ENCODE measurements around the gene METTL24. TPM values are rescaled to one million over a fixed set of nuclear protein-coding genes. Genes with fewer than 3 reads are reported as not detected.

Gene METTL24
- total and polyA plus RNA-seq, 2 of the 8 experiments (the other 6 are each of a cell fraction or from before 2014, with no cell fraction given): 0.30 to 0.39 TPM

DNA sequence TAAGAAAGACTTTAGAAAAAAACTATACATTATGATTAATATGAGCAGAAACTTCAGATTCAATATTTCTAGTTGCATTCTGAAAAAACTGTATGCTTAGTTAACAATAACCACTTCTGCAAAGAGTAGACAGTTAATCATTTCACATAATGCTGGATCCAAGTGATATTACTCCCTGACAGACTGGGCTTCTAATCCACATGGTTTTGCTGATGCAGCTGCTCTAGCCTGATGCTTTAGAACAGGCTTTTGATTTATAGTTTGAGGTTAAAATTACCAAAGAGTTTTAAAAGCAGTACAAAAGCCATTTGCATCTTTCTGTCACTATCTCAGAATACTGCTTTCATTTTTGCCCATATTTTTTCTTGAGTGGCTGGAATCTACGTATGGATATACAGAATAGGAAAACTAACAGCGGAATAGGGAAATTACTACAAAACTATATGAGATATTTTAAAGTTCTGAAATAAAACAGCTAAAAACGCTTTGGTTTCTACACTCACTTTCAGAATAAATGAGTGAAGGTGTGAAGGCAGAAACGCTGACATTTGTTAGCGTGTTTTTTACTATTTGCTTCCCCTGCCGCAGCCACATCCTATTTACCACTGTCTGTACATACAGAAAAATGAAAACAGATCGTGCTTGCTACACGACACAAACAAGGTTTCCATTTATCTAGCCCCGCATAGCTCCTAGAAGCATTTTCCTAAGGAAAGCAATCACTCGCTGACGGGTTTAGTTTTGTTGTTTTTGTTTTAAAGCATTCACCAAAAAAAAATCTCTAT lies 61.7 kb downstream of the METTL24 start (continued):
- TF ChIP-seq KDM5A (IDR thresholded peaks at IDR 0.05; ENCODE audit: low read length) (no peak), RNF2 (IDR thresholded peaks at IDR 0.05; ENCODE audit: borderline replicate concordance, low read depth, low read length, missing control alignments, poor library complexity, severe bottlenecking) (no peak), GABPA (IDR thresholded peaks at IDR 0.05; ENCODE audit: borderline replicate concordance, insufficient read depth, low read length) (no peak), EP300 (IDR thresholded peaks at IDR 0.05; ENCODE audit: borderline replicate concordance in 1 of 2, low read depth in 2 of 2, low read length in 2 of 2) (no peak), ASH2L (IDR thresholded peaks at IDR 0.05; ENCODE audit: low read length) (no peak), BRCA1 (IDR thresholded peaks at IDR 0.05; ENCODE audit: low read depth, low read length) (no peak), RAD21 (IDR thresholded peaks at IDR 0.05 in 1 of 2, conservative IDR thresholded peaks at IDR 0.05 in 1 of 2; ENCODE audit: low read depth in 2 of 2, low read length in 2 of 2) (no peak)
